GM12878 (cell line): ENCODE results near the gene CXXC5. TPM values are rescaled to one million over a fixed set of nuclear protein-coding genes. Genes with fewer than 3 reads are reported as not detected.
A peak's percentile ranks its signal among the peaks of the same experiment; 100 is the strongest.

Experiments
- BCLAF1 ChIP-seq: fragments of 450-650 bp; IDR thresholded peaks from 2 replicates; pipeline ENCODE4 v1.6.1; 2017; ENCODE audit warnings: antibody characterized with exemption, mild to moderate bottlenecking, moderate library complexity
- CHD4 ChIP-seq: fragments of 200-600 bp; sonication (generic); IDR thresholded peaks from 2 replicates; pipeline ENCODE4 v1.6.1; 2016; ENCODE audit warnings: mild to moderate bottlenecking
- CREB1 ChIP-seq: IDR thresholded peaks from 2 replicates; pipeline ENCODE4 v1.6.1; 2012; ENCODE audit warnings: low read depth, mild to moderate bottlenecking, inconsistent platforms
- EED ChIP-seq: sonication (generic); IDR thresholded peaks from 2 replicates; pipeline ENCODE4 v1.6.1; 2016; ENCODE audit warnings: antibody characterized with exemption, low read depth
- FOS ChIP-seq: IDR thresholded peaks from 3 replicates; pipeline ENCODE4 v1.6.1; 2011; ENCODE audit warnings: borderline replicate concordance; ENCODE audit not compliant: insufficient read length; ENCODE audit errors: extremely low read depth
- NFYA ChIP-seq: IDR thresholded peaks from 2 replicates; pipeline ENCODE4 v1.6.1; 2011; ENCODE audit warnings: low read depth, mild to moderate bottlenecking, low read length, improper control_type of control experiment, borderline replicate concordance
- POLR2A ChIP-seq: IDR thresholded peaks from 2 replicates; pipeline ENCODE4 v1.6.1; 2011; ENCODE audit warnings: low read depth, mild to moderate bottlenecking, low read length
- RB1 ChIP-seq: fragments of 450-650 bp; formaldehyde crosslinking; IDR thresholded peaks from 2 replicates; pipeline ENCODE4 v1.6.1; 2017; ENCODE audit warnings: mild to moderate bottlenecking, borderline replicate concordance
- SIN3A ChIP-seq: IDR thresholded peaks from 2 replicates; pipeline ENCODE4 v1.6.1; 2012; ENCODE audit warnings: low read depth, low read length, improper control_type of control experiment
- SPI1 ChIP-seq: IDR thresholded peaks from 2 replicates; pipeline ENCODE4 v1.6.1; 2011; ENCODE audit warnings: low read depth, mild to moderate bottlenecking, low read length, moderate library complexity, borderline replicate concordance; ENCODE audit not compliant: insufficient read depth
- polyA plus RNA-seq, 11 experiments: library from polyadenylated mRNA; depleted of rRNA in 4 of 11; unstranded in 6 of 11; stranded (reverse) in 5 of 11; fragments of >200 nt; fragmentation: Nextera tagmentation in 4 of 11; fragmentation: Illumina TruSeq in 1 of 11; extraction: Ambion mirVana in 4 of 11; extraction: Trizol in 1 of 11; gene quantifications; 1 replicate in 1 of 11; 2 replicates in 10 of 11; pipeline versions ENCODE4 v1.2.1 to v1.2.3, GENCODE V29; 2011 to 2016; ENCODE audit warnings: inconsistent platforms in 2 of 11, missing spikeins in 2 of 11, low read depth in 1 of 11
- total RNA-seq, 4 experiments: library from RNA; depleted of rRNA in 3 of 4; stranded (reverse); fragments of >200 nt in 3 of 4; fragmentation: Illumina TruSeq in 1 of 4; extraction: Trizol in 1 of 4; gene quantifications; 2 replicates each; pipeline versions ENCODE4 v1.2.1 to v1.2.3, GENCODE V29; 2013 to 2021
- TF ChIP-seq, protein P1 (sequence below), 3 experiments: IDR thresholded peaks in 2 of 3; conservative IDR thresholded peaks in 1 of 3; 2 replicates each; pipeline ENCODE4 v1.5.1; 2011; ENCODE audit warnings: low read depth in 3 of 3, low read length in 3 of 3, mild to moderate bottlenecking in 3 of 3, control low read depth in 2 of 3, moderate library complexity in 2 of 3, inconsistent platforms in 1 of 3, mixed read lengths in 1 of 3; ENCODE audit not compliant: control insufficient read depth in 2 of 3, insufficient read depth in 1 of 3; ENCODE audit errors: extremely low read depth in 1 of 3
- TF ChIP-seq, protein P2 (sequence below): IDR thresholded peaks from 2 replicates; pipeline ENCODE4 v1.6.1; 2012; ENCODE audit warnings: low read depth, low read length, improper control_type of control experiment
- TF ChIP-seq, protein P3 (sequence below): fragments of 450-650 bp; IDR thresholded peaks from 2 replicates; pipeline ENCODE4 v1.6.1; 2016; ENCODE audit warnings: mild to moderate bottlenecking, moderate library complexity, borderline replicate concordance
- TF ChIP-seq, protein P4 (sequence below): fragments of 450-650 bp; IDR thresholded peaks from 2 replicates; pipeline ENCODE4 v1.6.1; 2017; ENCODE audit warnings: mild to moderate bottlenecking, low read depth, inconsistent platforms; ENCODE audit not compliant: poor library complexity, severe bottlenecking

CXXC5 gene
- total and polyA plus RNA-seq, 10 of the 15 experiments (the other 5 are each of a cell fraction or from before 2014, with no cell fraction given): 1.8 to 90.8 (median 40.7) TPM

DNA sequence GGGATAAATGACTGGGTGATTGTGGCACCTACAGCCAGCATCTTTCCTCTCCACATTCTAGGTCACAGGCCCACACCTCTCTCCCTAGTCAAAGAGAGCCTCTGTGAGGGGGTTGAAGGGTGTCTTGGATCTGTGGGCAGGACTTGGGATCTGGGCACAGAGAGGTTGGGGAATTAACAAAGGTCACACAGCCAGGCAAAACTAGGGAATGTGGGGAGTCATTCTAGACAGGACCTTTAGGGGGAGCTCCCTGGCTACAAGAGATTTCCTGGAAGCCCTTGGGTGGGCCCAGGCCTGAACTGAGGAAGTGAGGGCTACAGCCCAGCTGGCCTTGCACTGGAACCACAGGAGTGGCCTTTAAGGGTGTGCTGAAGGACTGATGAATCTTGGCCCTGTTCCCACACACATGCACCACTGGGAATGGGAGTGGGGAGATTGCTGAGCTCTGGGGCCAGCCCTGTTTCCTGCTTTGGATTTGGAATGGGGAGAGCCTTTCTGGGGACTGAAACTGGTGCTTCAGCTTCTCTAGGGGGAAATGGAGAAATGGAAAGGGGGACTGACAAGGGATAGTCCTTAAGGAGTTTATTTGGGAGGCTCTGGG, 12.4 kb upstream of the CXXC5 start (continued):
- TF ChIP-seq, protein P1, sequence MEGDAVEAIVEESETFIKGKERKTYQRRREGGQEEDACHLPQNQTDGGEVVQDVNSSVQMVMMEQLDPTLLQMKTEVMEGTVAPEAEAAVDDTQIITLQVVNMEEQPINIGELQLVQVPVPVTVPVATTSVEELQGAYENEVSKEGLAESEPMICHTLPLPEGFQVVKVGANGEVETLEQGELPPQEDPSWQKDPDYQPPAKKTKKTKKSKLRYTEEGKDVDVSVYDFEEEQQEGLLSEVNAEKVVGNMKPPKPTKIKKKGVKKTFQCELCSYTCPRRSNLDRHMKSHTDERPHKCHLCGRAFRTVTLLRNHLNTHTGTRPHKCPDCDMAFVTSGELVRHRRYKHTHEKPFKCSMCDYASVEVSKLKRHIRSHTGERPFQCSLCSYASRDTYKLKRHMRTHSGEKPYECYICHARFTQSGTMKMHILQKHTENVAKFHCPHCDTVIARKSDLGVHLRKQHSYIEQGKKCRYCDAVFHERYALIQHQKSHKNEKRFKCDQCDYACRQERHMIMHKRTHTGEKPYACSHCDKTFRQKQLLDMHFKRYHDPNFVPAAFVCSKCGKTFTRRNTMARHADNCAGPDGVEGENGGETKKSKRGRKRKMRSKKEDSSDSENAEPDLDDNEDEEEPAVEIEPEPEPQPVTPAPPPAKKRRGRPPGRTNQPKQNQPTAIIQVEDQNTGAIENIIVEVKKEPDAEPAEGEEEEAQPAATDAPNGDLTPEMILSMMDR (IDR thresholded peaks at IDR 0.05 in 2 of 3, conservative IDR thresholded peaks at IDR 0.05 in 1 of 3; ENCODE audit: control insufficient read depth in 2 of 3, extremely low read depth in 1 of 3, insufficient read depth in 1 of 3, low read depth in 3 of 3, low read length in 3 of 3): peak; percentile 59 to 72 (median 64)
- TF ChIP-seq RB1: no peak
- TF ChIP-seq POLR2A: no peak
- no peak for TF ChIP-seq CREB1
- TF ChIP-seq SPI1: no peak; the same call in 1 of the 2 replicates
- no peak for TF ChIP-seq FOS
- TF ChIP-seq, protein P2, sequence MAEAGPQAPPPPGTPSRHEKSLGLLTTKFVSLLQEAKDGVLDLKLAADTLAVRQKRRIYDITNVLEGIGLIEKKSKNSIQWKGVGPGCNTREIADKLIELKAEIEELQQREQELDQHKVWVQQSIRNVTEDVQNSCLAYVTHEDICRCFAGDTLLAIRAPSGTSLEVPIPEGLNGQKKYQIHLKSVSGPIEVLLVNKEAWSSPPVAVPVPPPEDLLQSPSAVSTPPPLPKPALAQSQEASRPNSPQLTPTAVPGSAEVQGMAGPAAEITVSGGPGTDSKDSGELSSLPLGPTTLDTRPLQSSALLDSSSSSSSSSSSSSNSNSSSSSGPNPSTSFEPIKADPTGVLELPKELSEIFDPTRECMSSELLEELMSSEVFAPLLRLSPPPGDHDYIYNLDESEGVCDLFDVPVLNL: no peak
- no peak; the same call in 1 of the 2 replicates for TF ChIP-seq EED
- no peak for TF ChIP-seq BCLAF1
- TF ChIP-seq, protein P3, sequence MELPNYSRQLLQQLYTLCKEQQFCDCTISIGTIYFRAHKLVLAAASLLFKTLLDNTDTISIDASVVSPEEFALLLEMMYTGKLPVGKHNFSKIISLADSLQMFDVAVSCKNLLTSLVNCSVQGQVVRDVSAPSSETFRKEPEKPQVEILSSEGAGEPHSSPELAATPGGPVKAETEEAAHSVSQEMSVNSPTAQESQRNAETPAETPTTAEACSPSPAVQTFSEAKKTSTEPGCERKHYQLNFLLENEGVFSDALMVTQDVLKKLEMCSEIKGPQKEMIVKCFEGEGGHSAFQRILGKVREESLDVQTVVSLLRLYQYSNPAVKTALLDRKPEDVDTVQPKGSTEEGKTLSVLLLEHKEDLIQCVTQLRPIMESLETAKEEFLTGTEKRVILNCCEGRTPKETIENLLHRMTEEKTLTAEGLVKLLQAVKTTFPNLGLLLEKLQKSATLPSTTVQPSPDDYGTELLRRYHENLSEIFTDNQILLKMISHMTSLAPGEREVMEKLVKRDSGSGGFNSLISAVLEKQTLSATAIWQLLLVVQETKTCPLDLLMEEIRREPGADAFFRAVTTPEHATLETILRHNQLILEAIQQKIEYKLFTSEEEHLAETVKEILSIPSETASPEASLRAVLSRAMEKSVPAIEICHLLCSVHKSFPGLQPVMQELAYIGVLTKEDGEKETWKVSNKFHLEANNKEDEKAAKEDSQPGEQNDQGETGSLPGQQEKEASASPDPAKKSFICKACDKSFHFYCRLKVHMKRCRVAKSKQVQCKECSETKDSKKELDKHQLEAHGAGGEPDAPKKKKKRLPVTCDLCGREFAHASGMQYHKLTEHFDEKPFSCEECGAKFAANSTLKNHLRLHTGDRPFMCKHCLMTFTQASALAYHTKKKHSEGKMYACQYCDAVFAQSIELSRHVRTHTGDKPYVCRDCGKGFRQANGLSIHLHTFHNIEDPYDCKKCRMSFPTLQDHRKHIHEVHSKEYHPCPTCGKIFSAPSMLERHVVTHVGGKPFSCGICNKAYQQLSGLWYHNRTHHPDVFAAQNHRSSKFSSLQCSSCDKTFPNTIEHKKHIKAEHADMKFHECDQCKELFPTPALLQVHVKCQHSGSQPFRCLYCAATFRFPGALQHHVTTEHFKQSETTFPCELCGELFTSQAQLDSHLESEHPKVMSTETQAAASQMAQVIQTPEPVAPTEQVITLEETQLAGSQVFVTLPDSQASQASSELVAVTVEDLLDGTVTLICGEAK: no peak
- TF ChIP-seq, protein P4, sequence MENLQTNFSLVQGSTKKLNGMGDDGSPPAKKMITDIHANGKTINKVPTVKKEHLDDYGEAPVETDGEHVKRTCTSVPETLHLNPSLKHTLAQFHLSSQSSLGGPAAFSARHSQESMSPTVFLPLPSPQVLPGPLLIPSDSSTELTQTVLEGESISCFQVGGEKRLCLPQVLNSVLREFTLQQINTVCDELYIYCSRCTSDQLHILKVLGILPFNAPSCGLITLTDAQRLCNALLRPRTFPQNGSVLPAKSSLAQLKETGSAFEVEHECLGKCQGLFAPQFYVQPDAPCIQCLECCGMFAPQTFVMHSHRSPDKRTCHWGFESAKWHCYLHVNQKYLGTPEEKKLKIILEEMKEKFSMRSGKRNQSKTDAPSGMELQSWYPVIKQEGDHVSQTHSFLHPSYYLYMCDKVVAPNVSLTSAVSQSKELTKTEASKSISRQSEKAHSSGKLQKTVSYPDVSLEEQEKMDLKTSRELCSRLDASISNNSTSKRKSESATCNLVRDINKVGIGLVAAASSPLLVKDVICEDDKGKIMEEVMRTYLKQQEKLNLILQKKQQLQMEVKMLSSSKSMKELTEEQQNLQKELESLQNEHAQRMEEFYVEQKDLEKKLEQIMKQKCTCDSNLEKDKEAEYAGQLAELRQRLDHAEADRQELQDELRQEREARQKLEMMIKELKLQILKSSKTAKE: no peak
- no peak for TF ChIP-seq SIN3A
- TF ChIP-seq NFYA: no peak
- no peak for TF ChIP-seq CHD4
